CD1c-positive myeloid dendritic cell (primary cell): Measurements from ENCODE around the gene NAV2.

Source experiments
- DNase-seq: peaks from one replicate; pipeline ENCODE4 v3.0.0-alpha.2; 2016; ENCODE audit errors: extremely low spot score

NAV2 gene

GRCh38 chr11:19714387-19715363 lies 2.0 kb downstream of the NAV2 start:
- no peak for DNase-seq

DNA sequence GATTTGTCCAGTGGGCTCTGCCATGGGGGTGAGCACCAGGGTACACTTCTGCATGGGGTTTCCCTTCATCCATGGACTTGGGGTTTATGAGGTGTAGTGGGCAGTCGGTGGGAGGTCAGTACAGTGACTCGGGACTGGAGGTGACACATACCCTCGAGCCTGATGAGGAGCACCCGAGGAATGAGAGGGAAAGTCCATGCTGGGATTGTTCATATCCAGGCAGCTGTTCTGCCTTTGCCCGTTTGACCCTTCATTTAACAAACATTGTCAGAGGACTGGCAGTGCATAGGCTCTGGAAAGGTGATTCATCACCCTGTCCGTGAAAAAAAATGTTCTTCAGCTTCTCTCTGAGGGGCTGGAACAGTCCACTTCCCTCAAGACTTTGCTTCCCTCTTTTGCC lies 2.7 kb downstream of the NAV2 start:
- no peak for DNase-seq

DNA sequence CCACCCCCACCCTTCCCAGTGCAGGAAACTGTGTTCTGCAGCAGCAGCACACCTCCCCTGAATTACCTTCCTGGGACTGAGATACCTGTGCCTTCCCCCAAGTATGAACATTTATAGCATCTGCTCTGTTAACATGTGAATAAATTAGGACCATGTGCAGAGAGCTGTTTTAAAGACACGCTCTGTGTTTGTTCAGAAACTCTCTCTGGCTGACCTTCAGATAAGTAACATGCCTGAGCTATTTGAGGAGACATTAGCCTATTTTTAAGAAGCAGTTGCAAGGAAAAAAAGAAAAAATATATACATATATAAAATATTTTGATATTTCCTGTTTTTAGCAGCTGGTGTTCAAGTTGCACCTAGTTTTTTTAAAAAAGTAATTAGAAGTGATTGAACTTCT lies 5.4 kb downstream of the NAV2 start:
- DNase-seq: no peak

- DNase-seq: no peak
Measured at GRCh38 chr11:19718951-19719350, 6.3 kb downstream of the NAV2 start.

GRCh38 chr11:19719960-19720359 lies 7.3 kb downstream of the NAV2 start:
- no peak for DNase-seq

DNA sequence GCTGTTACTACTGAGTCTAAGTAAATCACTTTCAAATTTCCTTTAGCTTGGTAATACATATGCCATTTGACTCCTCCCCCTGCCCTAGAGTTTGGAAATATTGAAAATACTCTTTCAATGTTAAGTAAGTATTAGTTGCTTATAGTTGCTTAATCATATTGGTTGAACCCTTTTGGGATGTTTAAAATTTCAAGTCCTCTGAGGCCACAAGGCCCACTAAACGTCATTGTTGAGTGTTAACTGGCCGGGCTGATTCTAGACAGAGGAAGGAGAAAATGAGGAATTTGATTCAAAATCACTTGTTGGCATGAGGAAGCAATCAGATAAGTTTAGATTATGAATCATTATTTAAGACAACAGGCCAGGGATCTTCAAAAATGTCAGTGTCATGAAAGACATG lies 8.5 kb downstream of the NAV2 start:
- peak; percentile 33 for DNase-seq

GRCh38 chr11:19722702-19723101 lies 10.1 kb downstream of the NAV2 start:
- DNase-seq: no peak

DNA sequence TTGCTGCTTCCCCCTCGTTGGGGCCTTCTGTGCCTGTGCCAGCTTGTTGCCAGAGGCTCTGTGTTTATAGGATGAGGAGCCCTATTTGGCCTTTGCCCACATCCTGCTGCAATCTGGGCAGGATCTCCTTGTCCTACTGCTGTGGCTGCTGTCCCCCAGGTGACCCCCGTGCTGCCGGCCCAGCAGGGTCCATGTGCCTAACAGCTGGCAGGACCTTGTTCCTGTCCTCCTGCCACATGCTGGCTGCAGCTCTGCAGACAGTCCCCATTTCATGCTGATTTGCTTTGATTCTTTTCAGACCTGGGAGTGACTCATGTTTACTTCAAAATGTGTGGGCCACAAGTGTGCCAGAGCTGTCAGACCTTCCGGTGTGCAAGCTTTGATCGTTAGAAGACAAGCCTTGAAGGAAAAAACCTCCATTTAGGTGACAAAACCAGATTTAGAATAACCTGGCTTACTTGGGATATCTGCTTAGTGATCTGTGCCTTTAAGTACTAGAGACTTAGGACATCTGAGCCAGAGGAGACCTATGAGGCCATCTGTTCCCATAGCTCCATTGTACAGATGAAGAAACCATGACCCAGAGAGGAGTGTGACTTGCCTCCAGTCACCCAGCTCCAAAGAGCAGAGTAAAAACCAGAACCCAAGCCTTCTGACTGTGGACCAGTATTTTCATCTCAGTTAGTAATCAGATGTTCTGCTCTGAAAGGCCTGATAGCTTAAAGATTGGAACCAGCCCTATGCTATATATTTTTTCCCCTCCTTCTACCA lies 11.1 kb downstream of the NAV2 start:
- no peak for DNase-seq

DNA sequence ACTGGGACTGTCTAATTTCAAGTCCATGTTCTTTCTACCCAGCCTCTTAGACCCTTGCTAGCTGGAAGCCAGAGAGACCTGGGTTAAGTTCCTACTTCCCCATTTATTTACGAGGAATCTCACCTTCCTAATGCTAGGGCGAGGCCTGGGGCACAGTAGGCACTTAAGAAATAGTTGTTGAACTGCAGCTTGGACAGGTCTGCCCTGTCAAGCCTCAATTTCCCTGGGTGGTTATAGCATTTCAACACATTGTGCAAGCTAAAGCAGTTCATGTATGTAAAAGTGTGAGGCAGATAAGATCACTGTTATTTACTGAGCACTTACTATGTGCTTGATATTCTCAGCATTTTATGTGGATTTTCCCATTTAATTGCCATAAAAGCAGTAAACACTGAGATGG lies 12.1 kb downstream of the NAV2 start:
- DNase-seq: no peak

DNA sequence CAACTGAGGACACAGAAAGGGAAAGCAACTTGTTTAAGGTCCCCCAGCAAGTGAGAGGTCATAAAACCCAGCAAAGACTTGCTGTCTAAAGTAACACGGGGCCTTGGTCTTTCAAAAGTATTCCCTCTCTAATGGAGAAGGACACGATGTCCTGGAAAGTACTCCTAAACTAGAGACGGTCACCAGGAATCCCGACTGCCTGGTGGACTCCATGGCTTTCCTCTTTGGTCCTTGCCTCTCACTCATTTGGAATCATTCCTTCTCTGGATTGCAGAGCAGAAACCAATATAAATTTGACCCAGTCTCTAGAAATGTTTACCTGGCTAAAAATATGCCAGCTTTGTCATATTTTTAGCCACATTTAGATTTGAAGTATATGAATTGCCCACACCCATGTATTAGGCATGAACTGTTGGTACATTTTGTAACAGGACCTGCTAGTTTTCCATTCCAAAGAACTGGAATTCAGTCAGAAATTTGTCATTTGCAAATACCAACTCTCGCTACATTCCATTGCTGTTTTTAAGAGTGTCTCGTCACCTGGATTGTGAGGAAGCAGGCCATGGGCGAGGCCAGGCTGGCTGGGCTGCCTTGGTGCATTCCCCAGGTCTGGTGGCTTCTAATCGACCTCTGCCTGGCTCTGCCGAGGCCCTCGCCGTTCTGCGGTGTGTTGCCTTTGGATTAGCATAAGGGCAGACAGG lies 12.9 kb downstream of the NAV2 start:
- no peak for DNase-seq

GRCh38 chr11:19727246-19727645 lies 14.6 kb downstream of the NAV2 start:
- DNase-seq: no peak

DNA sequence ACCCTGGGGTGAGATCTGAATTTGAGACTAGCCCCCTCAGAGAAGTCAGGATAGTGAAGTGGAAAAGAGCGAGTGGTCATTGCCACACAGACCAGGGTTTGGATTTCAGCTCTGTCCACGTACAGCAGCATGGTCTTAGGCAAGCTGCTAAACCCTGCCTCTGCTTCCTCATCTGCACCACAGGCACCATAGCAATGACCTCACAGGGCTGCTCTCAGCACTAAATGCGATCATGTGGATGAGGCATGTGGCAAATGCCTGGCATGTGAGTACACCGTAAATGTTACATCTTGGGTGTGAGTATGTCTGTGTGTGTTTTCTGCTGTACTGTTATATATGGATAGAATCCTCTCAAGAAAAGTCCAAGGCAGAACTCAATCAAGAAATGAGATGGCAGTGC lies 15.8 kb downstream of the NAV2 start:
- DNase-seq: peak; percentile 35

- no peak for DNase-seq
Measured at GRCh38 chr11:19729141-19729540, 16.5 kb downstream of the NAV2 start.

GRCh38 chr11:19730373-19730772 lies 17.7 kb downstream of the NAV2 start:
- DNase-seq: no peak

GRCh38 chr11:19734171-19734570 lies 21.5 kb downstream of the NAV2 start:
- DNase-seq: no peak

GRCh38 chr11:19735157-19735908 lies 22.7 kb downstream of the NAV2 start:
- DNase-seq: no peak

DNA sequence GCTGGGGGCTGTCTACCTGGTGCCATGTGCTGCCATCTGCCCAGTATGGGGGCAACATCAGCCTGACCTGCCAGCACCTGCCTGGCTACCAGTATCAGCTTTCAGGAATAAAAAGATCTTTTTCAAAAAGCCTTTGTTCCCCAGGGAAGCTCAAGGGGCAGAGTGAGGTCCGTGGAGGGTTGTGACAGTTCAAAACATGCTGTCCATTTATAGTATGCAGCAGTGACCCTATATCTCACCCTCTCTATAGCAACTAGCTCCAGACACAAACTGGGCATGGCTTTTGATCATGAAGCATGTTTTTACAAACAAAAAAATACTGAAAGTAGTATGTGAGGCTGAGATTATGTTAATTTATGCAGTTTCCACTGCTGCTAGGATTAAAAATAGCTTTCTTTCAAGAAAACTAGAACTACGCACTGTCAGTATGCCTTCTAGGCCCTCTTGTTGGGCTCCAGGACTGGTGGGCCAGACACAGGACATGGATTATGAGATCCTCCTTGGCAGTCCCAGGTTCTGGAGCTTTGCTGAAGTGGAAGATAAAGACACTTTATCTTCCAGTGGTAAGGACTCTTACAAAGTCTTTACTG lies 23.4 kb downstream of the NAV2 start:
- no peak for DNase-seq

- DNase-seq: no peak
Measured at GRCh38 chr11:19736831-19737230, 24.2 kb downstream of the NAV2 start.

DNA sequence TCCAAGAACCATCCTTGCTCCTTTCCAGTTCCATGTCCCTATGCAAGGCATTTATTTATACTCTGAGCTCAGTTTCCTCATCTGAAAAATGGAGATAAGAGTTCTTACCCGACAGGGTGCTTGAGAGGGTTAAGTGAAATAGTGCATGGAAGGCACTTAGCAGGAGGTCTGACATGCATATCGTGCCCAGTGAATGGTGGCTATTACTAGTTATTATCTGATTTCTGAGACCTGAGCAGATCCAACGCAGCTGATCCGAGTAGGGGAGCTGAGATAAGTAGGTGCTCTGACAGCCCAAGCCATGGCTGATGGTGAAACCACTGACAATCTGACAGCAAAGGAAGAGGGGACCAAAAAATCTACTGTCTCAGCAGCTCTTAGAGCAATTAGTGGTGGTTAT lies 24.9 kb downstream of the NAV2 start:
- no peak for DNase-seq

DNA sequence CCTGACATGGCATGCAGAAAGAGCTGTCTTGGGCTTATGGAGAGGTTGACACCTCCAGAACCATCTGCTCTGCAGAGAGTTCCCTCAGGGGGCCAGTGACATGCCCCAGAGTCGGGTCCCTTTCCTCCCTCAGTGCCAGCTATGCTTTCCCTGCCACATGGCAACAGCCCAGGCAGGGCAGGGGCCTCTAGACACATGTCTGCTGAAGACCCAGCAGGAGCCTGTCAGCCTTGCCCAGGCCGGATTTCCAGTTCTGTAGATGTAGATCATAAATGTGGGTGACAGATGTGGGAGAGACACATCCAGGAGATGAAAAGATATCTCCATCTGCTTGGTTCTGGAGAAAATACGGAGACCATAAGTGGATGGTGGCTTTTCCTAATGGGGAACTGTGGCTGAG lies 25.5 kb downstream of the NAV2 start:
- no peak for DNase-seq

DNA sequence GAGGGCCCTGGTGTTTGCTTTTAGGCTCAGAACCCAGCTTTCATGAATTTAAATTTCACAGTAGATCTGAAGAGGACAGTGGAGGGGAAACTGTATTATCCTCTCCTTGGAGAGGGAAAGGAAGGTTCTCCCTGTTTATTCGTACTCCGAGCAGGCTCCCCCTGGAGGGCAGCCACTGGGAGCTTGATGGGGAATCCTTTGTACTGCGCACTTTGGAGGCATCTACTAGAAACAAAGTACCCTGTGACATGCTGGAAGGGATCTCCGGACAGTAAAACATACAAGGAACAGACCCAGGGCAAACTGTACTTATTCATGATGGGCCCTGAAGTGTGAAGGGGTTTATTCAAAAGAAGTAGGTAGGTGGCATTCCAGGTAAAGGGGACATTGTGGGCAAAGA lies 27.2 kb downstream of the NAV2 start:
- no peak for DNase-seq
